Stimulated activated CD4-positive, alpha-beta T cell treated with anti-CD3 and anti-CD28 coated beads, TNF-alpha, amount 100 ng/mL, for 4 hours (primary cell): ENCODE measurements around the gene CDKAL1.
"Not testable (repeated sequence)": the region's sequence is repeated elsewhere in the genome, so short reads cannot be mapped to it uniquely, and the experiment has no call there.

Experiments used
- DNase-seq, 3 experiments: peaks; one replicate each; pipeline ENCODE4 v3.0.0-alpha.2; 2020; ENCODE audit warnings: low read depth in 3 of 3

The CDKAL1 gene

DNA sequence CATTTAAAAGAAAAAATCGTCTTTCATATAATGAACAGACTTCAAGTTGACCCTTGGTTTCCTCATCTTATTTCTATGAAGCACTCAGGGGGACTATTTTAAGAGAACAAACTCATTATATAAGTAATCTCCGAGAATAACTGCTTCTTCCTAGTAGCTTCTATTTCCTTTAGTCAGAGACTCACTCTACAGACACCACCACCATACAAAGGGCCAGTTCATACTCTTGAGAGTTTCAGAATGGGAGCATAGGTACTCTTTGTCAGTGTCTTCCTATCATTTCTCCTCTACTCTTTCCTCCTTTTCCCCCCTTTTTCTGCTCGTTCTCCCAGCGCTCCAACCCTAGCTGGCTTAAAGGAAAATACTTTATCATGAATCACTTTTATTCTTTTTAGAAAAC lies 104.9 kb downstream of the CDKAL1 start:
- DNase-seq: no peak

DNA sequence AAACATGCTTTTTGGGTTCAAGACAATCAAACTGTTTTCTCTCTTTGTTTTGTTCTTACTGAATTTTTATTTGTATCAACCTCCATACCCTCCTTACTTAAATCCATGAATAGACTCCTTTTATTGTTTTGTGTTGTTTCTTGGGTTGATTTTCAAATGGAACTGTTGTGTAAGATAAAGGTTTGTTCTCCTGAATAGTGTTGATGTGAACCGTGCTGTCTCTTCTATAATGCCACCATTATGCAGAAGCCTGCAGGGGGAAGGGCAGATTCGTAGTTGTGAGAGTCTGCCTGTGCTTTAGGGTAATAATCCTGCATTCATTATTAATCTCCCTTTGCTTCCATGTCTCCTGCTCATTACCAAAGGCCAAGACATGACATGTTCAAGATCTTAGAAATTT lies 105.9 kb downstream of the CDKAL1 start:
- DNase-seq: no peak

DNA sequence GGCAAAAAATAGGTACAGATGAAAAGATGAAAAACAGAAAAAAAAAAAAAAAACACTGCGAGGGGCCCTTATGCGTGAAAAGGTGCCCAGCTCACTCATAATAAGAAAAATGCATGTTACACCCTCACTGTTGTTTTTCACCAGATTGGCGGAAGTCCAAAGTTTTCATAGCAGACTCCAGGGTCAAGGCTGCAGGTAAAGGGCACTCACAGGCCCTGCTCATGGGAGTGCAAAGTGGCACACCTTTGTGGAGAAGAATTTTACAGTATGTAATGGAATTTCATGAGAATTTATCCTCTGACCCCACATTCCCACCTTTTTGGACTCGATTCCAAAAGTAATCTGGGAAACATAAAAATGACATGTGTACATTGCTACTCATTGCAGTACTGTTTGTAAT lies 108.2 kb downstream of the CDKAL1 start:
- no peak for DNase-seq

DNA sequence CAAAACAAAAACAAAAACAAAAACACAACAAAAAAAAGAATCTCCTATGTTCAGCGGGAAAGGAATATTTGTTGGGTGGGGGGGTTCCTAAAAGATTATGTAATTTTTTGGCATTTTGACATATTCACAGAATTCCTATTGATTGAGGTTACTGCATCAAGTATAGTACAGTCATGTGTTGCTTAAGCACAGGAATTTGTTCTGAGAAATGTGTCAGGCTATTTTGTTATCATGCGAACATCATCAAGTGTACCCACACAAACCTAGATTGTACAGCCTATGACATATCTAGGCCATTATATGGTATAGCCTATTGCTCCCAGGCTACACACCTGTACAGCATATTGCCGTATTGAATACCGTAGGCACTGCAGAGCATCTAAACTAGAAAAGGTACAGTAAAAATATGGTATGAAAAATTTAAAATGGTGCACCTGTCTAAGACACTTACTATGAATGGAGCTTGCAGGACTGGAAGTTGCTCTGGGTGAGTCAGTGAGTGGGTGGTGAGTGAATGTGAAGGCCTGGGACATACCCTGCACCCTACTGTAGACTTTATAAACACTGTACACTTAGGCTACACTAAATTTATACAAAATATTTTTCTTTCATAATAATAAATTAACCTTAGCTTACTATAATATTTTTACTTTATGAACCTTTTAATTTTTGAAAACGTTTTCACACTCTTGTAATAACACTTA lies 110.6 kb downstream of the CDKAL1 start:
- no peak for DNase-seq

DNA sequence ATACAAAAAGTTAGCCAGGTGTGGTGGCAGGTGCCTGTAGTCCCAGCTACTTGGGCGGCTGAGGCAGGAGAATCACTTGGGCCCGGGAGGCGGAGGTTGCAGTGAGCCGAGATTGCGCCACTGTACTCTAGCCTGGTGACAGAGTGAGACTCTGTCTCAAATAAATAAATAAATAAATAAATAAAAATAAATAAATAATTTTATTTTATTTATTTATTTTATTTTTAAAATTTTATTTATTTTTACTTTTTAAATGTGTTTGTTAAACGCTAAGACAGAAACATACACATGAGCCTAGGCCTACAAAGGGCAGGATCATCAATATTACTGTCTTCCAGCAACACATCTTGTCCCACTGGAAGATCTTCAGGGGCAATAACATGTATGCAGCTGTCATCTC lies 111.3 kb downstream of the CDKAL1 start:
- DNase-seq: not testable (repeated sequence)

DNA sequence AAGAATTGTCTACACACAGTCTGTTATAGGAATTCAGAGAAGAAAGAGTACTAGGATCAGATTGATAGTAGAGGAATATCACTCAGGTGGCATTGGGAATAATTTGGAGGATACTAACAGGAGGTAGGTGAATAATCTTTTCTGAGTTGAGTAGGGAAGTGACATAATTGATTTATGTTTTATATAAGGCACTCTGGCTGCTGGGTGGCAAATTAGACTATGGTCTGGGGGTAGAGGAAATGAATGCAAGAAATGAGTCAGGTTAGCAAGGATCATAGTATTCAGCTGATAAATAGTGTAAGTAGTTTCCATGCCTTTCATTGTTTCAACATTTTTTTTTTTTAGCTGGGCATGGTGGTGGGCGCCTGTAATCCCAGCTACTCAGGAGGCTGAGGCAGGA lies 113.3 kb downstream of the CDKAL1 start:
- DNase-seq: no peak

DNA sequence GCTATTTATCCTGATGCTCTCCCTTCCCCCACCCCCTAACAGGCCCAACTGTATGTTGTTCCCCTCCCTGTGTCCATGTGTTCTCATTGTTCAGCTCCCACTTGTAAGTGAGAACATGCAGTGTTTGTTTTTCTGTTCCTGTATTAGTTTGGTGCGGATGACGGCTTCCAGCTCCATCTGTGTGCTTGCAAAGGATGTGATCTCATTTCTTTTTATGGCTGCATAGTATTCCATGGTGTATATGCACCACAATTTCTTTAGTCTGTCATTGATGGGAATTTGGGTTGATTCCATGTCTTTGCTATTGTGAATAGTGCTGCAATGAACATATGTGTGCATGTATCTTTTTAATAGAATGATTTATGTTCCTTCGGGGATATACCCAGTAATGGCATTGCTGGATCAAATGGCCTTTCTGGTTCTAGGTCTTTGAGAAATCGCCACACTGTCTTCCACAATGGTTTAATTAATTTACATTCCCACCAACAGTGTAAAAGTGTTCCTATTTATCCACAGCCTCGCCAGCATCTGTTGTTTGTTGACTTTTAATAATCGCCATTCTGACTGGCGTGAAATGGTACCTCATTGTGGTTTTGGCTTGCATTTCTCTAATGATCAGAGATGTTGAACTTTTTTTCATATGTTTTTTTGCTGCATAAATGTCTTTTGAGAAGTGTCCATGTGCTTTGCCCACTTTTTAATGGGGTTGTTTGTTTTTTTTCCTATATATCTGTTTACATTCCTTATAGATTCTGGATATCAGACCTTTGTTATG lies 115.6 kb downstream of the CDKAL1 start:
- not testable (repeated sequence) for DNase-seq

DNA sequence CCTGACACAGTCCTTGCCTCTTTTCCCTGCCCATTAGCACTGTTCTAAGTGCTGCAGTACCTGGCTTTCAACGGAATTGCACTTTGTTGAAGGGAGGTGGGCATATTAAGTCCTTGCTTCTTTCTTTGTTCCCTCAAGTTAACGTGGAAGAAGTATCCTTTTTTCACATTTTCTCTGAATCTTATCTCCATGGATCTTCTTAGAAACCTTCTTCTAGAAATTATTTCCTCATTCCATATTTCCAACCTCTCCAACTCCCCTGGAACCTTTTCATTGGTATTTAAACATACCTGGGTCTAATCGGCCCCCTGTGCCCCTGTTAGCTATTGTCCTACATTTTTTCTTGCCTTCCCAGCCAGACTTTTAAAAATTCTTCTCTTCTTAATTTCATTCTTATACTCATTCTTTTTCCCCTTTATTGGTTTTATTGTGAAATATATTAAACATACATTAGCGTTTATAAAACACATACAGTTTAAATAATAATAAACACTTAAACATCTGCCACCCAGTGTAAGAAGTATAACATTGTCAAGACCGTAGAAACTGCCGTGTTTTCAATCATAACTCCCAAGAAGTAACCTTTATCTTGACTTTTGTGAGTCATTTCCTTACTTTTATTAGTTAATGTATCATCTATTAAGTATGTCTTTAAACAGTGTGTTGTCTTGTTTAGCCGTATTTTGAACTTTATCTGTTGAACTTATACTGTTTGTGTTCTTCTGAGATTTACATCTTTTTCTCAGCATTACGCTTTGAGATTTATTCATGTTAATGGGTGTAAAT lies 118.2 kb downstream of the CDKAL1 start:
- DNase-seq: no peak

DNA sequence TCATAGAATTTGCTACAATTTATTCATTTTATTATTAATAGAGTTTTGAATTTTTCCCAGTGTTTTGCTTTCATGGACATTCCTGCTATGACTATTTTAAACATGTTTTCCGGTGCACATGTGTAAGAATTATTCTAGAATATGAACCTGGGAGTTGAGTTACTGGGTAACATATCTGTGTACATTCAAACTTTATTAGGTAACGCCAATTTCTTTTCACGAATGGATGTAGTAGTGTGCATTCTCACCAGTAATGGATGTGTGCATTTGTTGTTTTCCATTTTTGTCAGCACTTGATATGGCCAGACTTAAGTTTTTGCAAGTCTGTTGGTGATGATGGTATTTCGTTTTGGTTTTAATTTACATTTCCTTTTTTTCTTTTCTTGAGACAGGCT lies 118.8 kb downstream of the CDKAL1 start:
- DNase-seq: no peak

DNA sequence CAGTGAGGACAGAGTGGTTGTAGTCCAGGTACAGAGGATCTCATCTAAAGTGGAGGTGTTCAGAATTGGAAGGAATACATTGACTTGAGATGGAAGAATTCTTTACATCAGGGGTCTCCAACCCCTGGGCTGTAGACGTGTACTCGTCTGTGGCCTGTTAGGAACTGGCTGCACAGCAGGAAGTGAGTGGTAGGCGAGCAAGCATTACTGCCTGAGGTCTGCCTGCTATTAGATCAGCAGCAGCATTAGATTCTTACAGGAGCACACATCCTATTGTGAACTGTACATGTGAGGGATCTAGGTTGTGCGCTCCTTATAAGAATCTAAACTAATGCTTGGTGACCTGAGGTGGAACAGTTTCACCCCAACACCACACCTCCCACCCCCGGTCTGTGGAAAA lies 121.1 kb downstream of the CDKAL1 start:
- DNase-seq: no peak

DNA sequence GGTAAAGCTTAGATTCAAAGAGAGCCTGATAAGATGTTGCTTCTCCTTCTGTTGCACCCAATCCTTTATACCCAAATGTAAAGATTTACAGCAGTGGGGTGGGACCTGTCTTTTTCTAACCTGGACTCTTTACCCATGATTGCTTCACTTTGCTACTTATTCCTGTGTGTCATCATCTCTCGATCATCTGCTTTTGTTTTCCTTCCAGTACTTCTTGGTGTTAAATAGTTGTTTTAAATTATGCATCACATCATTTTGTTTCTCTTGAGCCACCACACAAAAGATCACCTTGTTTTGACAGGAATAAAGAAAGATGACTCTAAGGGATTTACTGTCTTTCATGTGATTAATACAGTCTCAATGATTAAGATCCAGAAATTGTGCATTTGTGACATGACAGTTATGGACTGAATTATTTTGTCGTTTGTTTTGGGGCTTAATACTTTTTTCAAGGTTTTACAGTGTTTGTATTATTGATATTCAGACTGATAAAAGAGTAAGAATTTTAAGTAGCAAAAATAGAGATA lies 123.1 kb downstream of the CDKAL1 start:
- no peak for DNase-seq

DNA sequence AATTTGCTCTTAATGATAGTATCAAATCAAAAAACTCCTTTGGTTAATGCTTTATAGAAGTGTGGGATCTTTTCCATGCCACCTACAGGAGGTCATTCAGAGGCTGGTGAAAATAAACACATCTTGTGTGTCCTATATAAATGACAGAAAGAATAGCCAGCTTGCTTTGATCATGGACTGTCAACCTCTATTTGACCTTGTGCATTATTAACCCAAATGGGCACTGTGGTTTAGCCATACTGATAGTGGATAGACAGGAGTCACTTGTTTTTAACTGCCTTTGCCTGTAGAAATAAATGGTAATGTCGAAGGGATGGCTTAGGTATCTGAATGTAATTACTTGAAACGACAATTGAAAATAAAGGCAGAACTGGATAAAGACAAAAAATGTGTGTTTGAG lies 123.8 kb downstream of the CDKAL1 start:
- DNase-seq: no peak

DNA sequence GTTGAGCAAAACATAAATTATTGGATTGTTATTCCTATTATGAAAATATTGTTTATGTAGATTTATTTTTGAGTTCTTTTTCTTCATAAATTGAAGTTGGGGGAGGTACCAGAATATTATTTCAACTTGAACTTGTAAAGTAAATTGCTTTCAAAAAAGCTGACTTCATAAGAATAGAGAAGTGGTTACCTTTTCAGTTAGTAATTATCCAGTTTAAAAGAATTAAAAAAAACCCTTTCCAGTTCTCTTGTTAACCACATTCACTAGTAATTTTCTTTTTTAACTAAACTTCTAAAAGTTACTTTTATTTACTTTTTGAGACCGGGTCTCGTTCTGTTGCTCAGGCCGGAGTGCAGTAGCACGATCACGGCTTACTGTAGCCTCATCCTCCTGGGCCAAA lies 124.3 kb downstream of the CDKAL1 start:
- DNase-seq: no peak

DNA sequence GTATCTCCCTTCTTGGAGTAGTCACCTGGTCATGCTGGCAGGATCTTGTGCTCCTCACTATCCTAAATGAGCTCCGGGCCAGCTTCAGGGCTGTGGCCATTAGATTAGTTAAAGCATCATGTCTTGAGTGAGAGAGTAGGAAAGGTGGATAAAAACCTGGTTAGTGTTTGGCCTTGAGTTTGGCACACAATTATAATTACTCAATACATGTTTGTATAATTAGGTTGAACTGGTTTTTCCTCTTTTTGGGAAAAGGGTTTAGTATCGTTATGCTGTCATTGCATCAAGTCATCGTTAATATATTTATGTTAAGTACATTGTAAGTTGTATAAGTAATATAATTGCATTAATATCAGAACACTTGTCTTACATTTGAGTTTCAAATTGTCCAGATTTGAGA lies 126.3 kb downstream of the CDKAL1 start:
- DNase-seq: no peak

DNA sequence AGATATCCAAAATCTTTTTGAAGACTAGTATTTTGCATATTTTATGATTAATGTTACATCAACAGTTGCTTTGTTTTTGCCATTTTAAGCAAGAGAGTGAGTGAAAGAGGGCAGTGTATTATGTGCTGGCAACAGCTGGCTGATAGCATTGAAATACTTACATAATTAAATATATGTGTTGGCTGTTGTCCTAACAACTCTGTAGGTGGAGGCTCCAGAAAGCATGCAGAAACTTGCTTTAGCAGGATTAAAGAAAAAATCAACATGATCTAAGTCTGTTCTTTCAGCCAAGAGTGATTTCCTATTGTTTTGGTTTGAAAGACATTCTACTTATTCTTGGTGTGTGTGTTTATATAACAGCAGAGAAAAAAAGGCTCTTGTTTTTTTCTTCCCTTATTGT lies 127.5 kb downstream of the CDKAL1 start:
- no peak for DNase-seq

DNA sequence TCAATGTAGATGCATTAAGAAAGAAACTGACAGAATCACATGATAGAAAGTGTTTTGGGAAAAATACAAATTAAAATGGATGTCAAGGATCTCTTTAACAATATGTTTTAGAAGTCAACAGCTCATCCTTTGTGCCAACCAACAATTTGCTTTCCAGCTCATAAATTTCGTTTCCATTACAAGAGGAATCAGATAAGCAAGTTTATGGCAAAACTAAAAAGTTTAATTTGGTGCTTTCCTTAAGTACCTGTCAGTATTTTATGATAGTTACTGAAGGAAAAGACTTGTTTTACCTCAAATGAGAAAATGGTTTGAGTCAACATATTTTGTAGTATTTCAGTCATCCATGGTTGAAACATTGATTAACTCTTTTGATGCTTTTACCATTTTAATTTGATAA lies 130.0 kb downstream of the CDKAL1 start:
- DNase-seq: no peak

DNA sequence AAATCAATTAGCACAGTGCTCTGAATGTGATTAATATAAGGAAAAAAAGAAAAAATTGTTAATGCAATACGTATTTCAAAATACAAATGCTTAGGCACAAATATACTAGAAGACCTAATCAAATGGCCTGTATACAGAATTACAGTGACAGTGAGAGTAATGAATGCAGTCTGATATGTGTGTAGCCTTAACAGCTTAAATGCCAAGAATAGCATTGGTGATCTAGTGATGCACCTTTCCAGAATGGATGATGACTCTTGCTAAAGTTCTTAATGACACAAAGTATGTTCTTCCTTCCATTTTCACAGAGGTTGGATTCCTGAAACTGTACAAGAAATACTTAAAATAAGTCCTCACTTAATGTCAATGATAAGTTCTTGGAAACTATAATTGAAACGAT lies 131.0 kb downstream of the CDKAL1 start:
- DNase-seq: no peak

DNA sequence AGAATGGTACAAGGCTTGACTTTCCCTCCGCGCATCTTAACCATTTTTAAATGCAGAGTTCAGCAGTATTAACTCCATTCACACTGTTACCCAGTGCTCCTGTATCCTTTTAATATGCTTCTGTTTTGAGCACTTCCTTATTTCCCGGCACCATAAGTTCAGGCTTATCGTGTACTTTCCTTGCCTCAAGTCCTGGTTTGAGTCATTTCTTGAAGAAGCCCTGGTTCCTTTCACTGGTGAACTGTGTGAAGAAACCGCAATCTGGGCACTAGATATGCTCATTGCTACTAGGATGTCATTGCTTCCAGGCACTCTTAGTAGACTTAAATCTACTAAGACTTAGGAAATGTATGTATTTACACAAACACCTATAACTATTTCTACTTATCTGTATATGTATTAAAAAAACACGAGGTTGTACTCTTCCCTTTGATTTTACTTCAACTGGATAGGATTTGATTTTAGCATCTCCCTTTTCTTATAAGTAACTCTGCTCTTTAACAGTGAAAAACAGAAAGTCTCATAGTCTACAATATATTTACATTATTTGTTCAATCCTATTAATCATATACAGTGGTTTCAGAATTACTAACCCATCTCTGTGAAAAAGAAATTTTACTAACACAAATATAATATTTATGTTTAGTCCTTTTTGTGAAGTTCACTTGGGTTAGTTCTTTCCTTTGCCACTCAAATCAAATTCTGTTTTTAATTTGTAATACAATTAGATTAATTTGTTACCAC lies 135.5 kb downstream of the CDKAL1 start:
- no peak for DNase-seq

DNA sequence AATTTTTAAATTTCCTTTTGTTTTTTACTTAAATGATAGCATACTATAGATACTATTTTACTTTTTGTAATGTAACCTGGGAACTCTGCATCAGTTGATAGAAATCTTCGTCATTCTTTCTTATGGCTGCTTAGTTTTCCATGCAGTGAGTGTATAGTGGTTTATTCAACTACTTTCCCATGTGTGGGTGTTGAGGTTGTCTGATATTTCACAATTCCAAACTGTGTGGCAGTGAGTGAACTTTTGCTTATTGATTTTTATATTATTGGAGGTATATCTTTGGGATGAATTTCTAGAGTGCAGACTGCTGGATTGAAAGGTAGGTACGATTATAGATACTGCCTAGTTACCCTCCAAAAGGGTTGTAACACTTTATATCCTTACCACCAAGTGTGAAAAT lies 136.5 kb downstream of the CDKAL1 start:
- DNase-seq: no peak

DNA sequence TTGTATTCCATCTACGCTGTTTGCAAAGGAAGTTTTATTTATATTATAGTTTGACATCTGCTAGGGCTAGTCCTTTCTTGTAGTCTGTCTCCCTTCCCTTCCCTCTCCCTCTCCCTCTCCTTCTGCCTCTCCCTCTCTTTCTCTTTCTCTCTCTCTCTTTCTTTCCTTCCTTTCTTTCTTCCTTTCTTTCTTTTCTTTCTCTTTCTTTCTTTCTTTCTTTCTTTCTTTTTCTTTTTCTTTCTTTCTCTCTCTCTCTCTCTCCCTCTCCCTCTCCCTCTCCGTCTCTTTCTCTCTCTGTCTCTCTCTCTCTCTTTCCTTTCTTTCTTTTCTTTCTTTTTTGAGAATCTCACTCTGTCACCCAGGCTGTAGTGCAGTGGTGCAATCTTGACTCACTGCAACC lies 137.8 kb downstream of the CDKAL1 start:
- no peak for DNase-seq

DNA sequence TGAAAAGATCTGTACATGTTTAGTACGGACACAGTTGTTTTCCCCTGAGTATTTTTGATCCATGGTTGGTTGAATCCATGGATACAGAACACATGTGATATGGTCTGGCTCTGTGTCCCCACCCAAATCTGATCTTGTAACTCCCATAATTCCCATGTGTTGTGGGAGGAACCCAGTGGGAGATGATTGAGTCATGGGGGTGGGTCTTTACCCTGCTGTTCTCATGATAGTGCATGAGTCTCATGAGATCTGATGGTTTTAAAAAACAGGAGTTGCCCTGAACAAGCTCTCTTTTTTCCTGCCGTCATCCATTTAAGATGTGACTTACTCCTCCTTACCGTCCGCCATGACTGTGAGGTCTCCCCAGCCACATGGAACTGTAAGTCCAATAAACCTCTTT lies 139.2 kb downstream of the CDKAL1 start:
- DNase-seq: no peak

DNA sequence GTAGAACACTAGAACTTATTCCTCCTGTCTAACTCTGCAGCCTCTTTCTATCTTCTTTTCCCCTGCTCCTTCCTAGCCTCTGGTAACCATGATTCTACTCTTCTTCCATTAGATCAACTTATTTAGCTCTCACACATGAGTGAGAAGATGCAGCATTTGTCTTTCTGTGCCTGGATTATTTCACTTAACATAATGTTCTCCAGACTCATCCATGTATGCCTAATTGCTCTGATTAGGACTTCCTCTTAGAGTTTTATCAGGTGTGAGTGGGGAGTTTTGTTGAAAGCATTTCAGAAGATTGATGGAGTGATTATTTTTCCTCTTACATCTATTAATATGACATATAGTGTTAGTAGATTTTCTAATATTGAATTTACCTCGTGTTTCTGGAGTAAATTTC lies 140.4 kb downstream of the CDKAL1 start:
- no peak for DNase-seq
